Stimulated activated CD8-positive, alpha-beta memory T cell treated with anti-CD3 and anti-CD28 coated beads, Interleukin-7, amount 100 ng/mL, for 4 hours (primary cell): ENCODE measurements around the gene ANKRD33.

ENCODE experiments used
- DNase-seq, 2 donors: peaks; one replicate each; pipeline ENCODE4 v3.0.0-alpha.2; 2020; ENCODE audit warnings: low read depth in 2 of 2

ANKRD33 gene

GRCh38 chr12:51917746-51918453 lies 30.0 kb downstream of the ANKRD33 start:
- no peak for DNase-seq

- no peak for DNase-seq
Measured at GRCh38 chr12:51920046-51920445, 32.1 kb downstream of the ANKRD33 start.

- no peak for DNase-seq
Measured at GRCh38 chr12:51921017-51921725, 33.3 kb downstream of the ANKRD33 start.

- DNase-seq = no peak
Measured at GRCh38 chr12:51922146-51922545, 34.2 kb downstream of the ANKRD33 start.

GRCh38 chr12:51922762-51923505 lies 35.0 kb downstream of the ANKRD33 start:
- no peak for DNase-seq

- peak; percentile 5 to 38 for DNase-seq
Measured at GRCh38 chr12:51923506-51924365, 35.8 kb downstream of the ANKRD33 start.

GRCh38 chr12:51924551-51925319 lies 36.8 kb downstream of the ANKRD33 start:
- no peak for DNase-seq

- DNase-seq = no peak
Measured at GRCh38 chr12:51925346-51926063, 37.6 kb downstream of the ANKRD33 start.

- no peak for DNase-seq
Measured at GRCh38 chr12:51926064-51926632, 38.2 kb downstream of the ANKRD33 start.

- peak; percentile 17 to 22 for DNase-seq
Measured at GRCh38 chr12:51926718-51927117, 38.8 kb downstream of the ANKRD33 start.

- DNase-seq = no peak
Measured at GRCh38 chr12:51932218-51933076, 44.5 kb downstream of the ANKRD33 start.

- no peak for DNase-seq
Measured at GRCh38 chr12:51934080-51934479, 46.2 kb downstream of the ANKRD33 start.

GRCh38 chr12:51937926-51938325 lies 50.0 kb downstream of the ANKRD33 start:
- DNase-seq = no peak

GRCh38 chr12:51938726-51939125 lies 50.8 kb downstream of the ANKRD33 start:
- DNase-seq = no peak

- DNase-seq = no peak
Measured at GRCh38 chr12:51941011-51941581, 53.2 kb downstream of the ANKRD33 start.
